Thymus (tissue), 11 donors: ENCODE measurements around the gene ANKRD50. TPM values are rescaled to one million over a fixed set of nuclear protein-coding genes. Genes with fewer than 3 reads are reported as not detected.

Source experiments
- DNase-seq, 9 donors: peaks; one replicate each; pipeline ENCODE4 v3.0.0-alpha.2; 2013; ENCODE audit warnings: low spot score in 9 of 9, low read depth in 6 of 9, missing footprints in 1 of 9
- H3K27ac ChIP-seq, 2 donors: one replicate each; pipeline ENCODE4 v1.5.1; 2013; ENCODE audit warnings: control low read depth in 1 of 2, low read depth in 1 of 2, low read length in 1 of 2, mild to moderate bottlenecking in 1 of 2, moderate library complexity in 1 of 2
- H3K27me3 ChIP-seq, 2 donors: one replicate each; pipeline ENCODE4 v1.5.1; 2013; ENCODE audit warnings: low read length in 1 of 2; ENCODE audit not compliant: control insufficient read depth in 2 of 2, insufficient read depth in 1 of 2
- H3K36me3 ChIP-seq, 2 donors: one replicate each; pipeline ENCODE4 v1.5.1; 2013; ENCODE audit warnings: low read length in 1 of 2, mild to moderate bottlenecking in 1 of 2, moderate library complexity in 1 of 2; ENCODE audit not compliant: control insufficient read depth in 2 of 2, insufficient read depth in 2 of 2
- H3K4me1 ChIP-seq, 2 donors: one replicate each; pipeline ENCODE4 v1.5.1; 2013; ENCODE audit warnings: low read length in 2 of 2; ENCODE audit not compliant: control insufficient read depth in 2 of 2, insufficient read depth in 2 of 2
- H3K4me3 ChIP-seq, 2 donors: one replicate each; pipeline ENCODE4 v1.5.1; 2013; ENCODE audit warnings: low read length in 2 of 2, control low read depth in 1 of 2, mild to moderate bottlenecking in 1 of 2
- H3K9me3 ChIP-seq, 2 donors: one replicate each; pipeline ENCODE4 v1.5.1; 2013; ENCODE audit warnings: low read length in 1 of 2, mild to moderate bottlenecking in 1 of 2; ENCODE audit not compliant: control insufficient read depth in 2 of 2, insufficient read depth in 1 of 2
- WGBS: extraction: QIAGEN DNeasy Blood & Tissue Kit; methylation state at CpG from one replicate; pipeline ENCODE4 v1.1.7; 2013; 5-methylcytosine and 5-hydroxymethylcytosine counted together
- polyA plus RNA-seq: library from polyadenylated mRNA; stranded (reverse); fragments of 200-250 nt; gene quantifications from one replicate; pipeline ENCODE4 v1.2.3, GENCODE V29; 2013
- total RNA-seq: library from RNA; stranded (reverse); fragments of 120-200 nt; gene quantifications from one replicate; pipeline ENCODE4 v1.2.4, GENCODE V29; 2013
- donor health status: healthy.

ANKRD50 gene
- total and polyA plus RNA-seq, 2 donors = 3.1 to 6.2 TPM

DNA sequence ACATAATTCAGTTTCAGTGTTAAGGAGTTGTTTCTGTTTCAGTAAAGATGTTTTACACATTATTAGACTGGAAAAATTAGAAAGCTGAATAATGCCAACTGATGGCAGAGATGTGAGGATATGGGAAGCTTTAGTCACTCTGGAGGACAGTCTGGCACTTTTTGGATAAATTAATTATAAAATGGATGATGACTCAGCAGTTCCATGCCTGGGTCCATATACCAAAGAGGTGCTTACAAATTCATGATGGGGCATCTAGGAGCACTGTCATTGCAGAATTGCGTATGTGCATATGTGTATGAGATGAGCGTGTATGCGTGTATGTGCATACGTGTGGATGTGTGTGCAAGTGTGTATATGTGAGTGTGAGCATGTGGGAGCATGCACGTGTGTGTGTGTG is 31.2 kb upstream of the ANKRD50 start:
- no peaks in the 10 kb centered on the region for H3K4me1 ChIP-seq
- 88% methylated on average over 5 of the region's 5 CpGs for WGBS
- DNase-seq = no peak
- no peaks in the 10 kb centered on the region for H3K9me3 ChIP-seq
- no peak overlapping the region for H3K27ac ChIP-seq
- no peak overlapping the region for H3K4me3 ChIP-seq
- H3K27me3 ChIP-seq = no peaks in the 10 kb centered on the region
- H3K36me3 ChIP-seq = no peaks in the 10 kb centered on the region

DNA sequence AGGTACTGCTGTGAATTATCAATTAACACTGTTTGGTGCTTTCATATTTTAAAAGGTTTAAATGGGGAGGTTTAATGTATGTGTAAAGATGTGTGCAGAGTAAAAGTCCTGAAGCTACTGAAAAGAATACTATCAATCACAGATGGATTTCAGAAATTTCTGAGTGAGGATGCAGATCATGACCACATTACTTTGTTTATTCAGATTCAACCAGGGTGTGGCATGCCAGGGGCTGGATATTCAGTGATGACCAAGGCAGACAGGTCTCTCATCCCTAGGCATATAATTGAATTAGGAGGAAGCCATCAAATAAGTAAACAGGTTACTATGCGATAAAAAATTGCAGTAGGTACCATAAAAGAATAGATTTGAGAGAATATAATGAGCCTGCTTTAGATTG is 28.0 kb upstream of the ANKRD50 start:
- no peaks in the 10 kb centered on the region for H3K9me3 ChIP-seq
- H3K27ac ChIP-seq = no peak overlapping the region
- H3K4me1 ChIP-seq = no peaks in the 10 kb centered on the region
- no peaks in the 10 kb centered on the region for H3K36me3 ChIP-seq
- no peak overlapping the region for H3K4me3 ChIP-seq
- DNase-seq = no peak
- H3K27me3 ChIP-seq = no peaks in the 10 kb centered on the region
- 99% methylated on average over 1 of the region's 1 CpG for WGBS

DNA sequence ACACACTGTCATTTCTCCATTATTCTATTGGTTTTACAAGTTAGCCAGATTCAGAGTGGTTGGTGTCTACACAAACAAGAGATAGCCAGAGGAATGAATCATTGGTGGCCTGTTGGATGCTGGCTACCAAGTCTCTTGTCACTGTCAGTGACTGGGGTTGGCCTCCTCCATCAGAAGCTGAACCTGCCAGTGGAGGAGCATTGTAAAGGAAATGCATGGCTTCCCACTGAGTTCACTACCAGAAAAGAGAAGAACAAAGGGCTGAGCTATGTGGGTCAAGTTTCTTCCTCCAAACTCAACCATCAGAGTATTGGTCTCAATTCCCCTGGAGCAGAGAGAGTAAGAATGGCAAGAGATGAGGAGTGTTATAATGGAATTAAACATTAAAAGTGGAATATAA is 26.5 kb upstream of the ANKRD50 start:
- H3K4me3 ChIP-seq = no peak overlapping the region
- H3K9me3 ChIP-seq = no peaks in the 10 kb centered on the region
- no peaks in the 10 kb centered on the region for H3K36me3 ChIP-seq
- no peak overlapping the region for H3K27ac ChIP-seq
- DNase-seq = no peak
- H3K27me3 ChIP-seq = no peaks in the 10 kb centered on the region
- H3K4me1 ChIP-seq = no peaks in the 10 kb centered on the region

DNA sequence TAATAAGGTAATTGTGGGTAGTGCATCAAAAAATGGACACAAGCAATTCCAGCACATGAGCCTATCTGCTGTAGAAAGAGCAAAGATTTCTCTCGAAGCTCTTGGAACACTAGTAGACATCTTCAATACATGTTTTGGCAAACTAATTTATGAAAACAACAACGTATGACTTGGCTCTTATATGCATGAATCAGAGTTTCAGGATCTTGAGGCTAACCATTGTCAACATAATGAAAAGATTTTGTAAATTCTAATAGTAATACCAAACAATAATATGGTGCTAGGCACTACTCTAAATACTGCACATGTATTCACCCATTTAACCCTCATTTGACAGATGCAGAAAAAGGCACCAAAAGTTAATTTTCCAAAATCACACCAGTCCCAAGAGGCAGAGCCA is 25.1 kb upstream of the ANKRD50 start:
- WGBS = 95% methylated on average over 2 of the region's 2 CpGs
- Histone ChIP-seq H3K27me3 (no peaks in the 10 kb centered on the region), H3K9me3 (no peaks in the 10 kb centered on the region), H3K36me3 (no peaks in the 10 kb centered on the region), H3K4me3 (no peak overlapping the region), H3K4me1 (no peaks in the 10 kb centered on the region), H3K27ac (no peak overlapping the region)
- no peak for DNase-seq

DNA sequence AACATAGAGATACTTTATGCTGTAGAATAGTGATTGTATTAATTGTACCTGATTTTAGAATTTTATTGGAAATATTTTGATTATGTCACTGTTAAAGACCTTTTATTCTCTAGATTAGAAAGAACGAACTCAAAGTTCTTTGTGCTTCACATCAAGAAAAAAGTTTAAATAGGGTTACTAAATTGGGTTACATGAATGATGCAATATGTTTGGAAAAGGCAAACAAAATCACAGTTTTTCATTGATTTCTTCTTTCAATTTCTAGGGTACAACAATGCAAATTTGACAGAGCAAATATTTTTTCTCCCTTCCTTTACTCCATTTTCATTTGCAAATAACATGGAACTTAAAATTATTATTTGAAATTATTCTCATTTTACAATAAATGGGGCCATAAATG is 24.0 kb upstream of the ANKRD50 start:
- Histone ChIP-seq H3K9me3 (no peaks in the 10 kb centered on the region), H3K27me3 (no peaks in the 10 kb centered on the region), H3K36me3 (no peaks in the 10 kb centered on the region), H3K4me3 (no peak overlapping the region), H3K27ac (no peak overlapping the region), H3K4me1 (no peaks in the 10 kb centered on the region)
- 95% methylated on average over 1 of the region's 1 CpG for WGBS
- no peak for DNase-seq

DNA sequence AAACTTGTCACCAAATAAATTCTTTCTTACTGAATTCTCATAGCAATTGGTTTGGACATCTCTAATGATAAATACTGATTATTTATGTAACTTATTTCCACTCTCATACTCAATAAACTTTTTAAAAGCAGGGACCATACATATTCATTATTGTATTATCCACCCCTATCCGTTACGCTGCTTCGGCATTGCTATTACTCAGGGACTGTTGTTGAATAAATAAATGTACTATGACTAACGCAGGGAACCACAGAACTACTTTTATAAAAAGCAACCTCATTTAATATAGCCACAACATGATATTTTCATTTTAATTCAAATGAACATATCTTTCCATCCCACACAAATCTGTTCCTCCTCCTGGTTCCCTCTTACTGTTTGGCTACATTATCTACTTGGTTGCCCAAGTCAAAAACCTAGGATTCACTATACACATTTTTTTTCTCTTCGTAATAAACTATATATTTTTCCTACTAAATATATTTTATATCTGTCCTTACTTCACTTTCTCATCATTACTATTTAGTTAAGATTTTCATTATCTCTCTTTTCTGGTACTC is 14.9 kb upstream of the ANKRD50 start:
- 99% methylated on average over 5 of the region's 5 CpGs for WGBS

DNA sequence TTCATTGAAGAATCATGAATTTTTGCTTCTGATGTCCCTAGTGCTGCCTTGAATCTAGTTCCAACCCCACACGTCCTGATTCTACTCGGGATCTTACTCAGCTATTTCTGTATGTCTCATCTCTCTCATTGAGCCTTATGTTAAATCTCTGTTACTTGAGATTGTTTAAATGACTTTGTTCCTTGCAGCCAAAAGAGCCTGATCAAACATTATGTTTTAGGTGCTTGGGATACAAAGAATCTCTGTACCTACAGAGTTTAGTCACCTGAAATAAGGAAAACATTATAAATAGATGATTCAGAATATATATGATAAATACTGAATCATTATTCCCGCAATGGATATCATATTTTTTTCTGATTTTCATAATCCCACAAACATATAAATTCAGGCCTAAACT is 13.7 kb upstream of the ANKRD50 start:
- no peak for DNase-seq
- WGBS = 99% methylated on average over 3 of the region's 3 CpGs
- Histone ChIP-seq H3K27ac (no peak overlapping the region), H3K36me3 (no peaks in the 10 kb centered on the region), H3K4me1 (no peaks in the 10 kb centered on the region), H3K4me3 (no peak overlapping the region), H3K27me3 (no peaks in the 10 kb centered on the region), H3K9me3 (no peaks in the 10 kb centered on the region)

More for the DNA sequence above, 14.9 kb upstream of the ANKRD50 start:
- Histone ChIP-seq H3K4me3 (no peak overlapping the region), H3K4me1 (no peaks in the 10 kb centered on the region), H3K9me3 (no peaks in the 10 kb centered on the region), H3K36me3 (no peaks in the 10 kb centered on the region), H3K27me3 (no peaks in the 10 kb centered on the region), H3K27ac (no peak overlapping the region)
- no peak for DNase-seq

DNA sequence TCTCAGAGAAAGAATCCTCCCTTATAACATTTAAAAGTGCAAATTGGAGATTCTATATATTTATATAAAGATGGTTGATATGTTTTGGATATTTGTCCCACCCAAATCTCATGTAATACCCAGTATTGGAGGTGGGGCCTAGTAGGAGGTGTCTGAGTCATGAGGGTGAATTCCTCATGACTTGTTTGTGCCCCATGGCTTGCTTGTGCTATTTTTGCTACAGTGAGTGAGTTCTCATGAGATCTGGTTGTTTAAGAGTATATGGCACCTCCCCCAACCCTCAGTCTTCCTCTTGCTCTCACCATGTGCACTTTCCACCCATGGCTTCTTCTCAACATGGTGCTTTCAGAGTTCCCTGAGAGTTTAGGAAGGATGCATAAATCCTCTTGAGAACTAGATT is 9.5 kb upstream of the ANKRD50 start:
- H3K4me1 ChIP-seq = no peaks in the 10 kb centered on the region
- no peaks in the 10 kb centered on the region for H3K9me3 ChIP-seq
- H3K36me3 ChIP-seq = no peaks in the 10 kb centered on the region
- no peak overlapping the region for H3K4me3 ChIP-seq
- DNase-seq = no peak
- no peak overlapping the region for H3K27ac ChIP-seq
- H3K27me3 ChIP-seq = no peaks in the 10 kb centered on the region

DNA sequence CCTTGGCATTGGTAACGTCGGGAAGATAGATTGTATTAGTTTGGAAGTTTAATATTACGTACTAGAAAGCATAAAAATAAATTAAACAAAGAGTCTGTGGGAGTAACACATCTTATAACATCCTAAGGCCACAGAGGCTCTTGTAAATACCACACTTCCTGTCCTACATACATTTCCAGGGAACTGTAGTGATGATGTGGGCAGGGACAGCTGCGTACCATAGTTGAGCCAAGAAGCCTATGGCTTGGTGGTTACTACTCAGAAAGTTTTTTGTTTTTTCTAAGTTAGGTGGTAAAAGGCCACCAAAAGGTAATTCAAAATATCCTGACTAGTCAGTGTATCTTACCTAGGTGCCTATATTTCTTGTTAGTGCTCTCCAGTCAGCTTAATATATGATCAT is 4.6 kb upstream of the ANKRD50 start:
- H3K9me3 ChIP-seq = no peaks in the 10 kb centered on the region
- H3K27me3 ChIP-seq = no peaks in the 10 kb centered on the region
- no peak for DNase-seq
- no peak overlapping the region for H3K27ac ChIP-seq
- no peaks in the 10 kb centered on the region for H3K36me3 ChIP-seq
- peaks cover 0 to 2% of the 10 kb centered on the region in 2 donors for H3K4me1 ChIP-seq
- no peak overlapping the region for H3K4me3 ChIP-seq
- 93% methylated on average over 4 of the region's 4 CpGs for WGBS

DNA sequence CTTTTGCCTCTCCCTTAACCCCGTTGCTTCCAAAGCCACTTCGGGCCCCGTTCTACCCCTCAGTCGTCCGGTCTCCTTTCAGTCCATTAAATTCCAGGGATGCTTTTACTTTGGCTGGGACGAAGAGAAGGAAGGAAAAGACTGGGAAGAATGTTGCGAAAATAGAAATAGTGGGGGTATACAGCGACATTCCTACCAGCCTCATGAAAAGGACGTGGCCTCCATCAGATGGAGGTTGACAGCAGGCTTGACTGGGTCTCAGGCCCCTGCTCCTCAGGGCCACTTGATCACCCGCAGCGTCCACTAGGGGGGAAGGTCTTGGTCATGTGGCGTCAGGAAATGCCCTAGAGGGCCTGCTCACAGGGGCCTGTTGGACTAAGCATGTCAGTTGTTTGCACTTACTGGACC is 657 bp upstream of the ANKRD50 start:
- Histone ChIP-seq H3K9me3 (no peaks in the 10 kb centered on the region), H3K4me1 (peaks cover 0 to 12% of the 10 kb centered on the region in 2 donors), H3K4me3 (peak overlapping the region; percentile 58 to 82), H3K36me3 (no peaks in the 10 kb centered on the region), H3K27me3 (no peaks in the 10 kb centered on the region), H3K27ac (peak overlapping the region; percentile 87 to 91)
- WGBS = 2% methylated on average over 12 of the region's 12 CpGs
- DNase-seq = peak in 6 of 9 donors; percentile 19 to 63 (median 36)
